Neural cell (in vitro differentiated cells): ENCODE data around the gene CLHC1. TPM values are rescaled to one million over a fixed set of nuclear protein-coding genes. Genes with fewer than 3 reads are reported as not detected.

Experiments used
- H2AFZ ChIP-seq: fragments of 200-600, 300-800 bp; sonication (generic), shearing (Covaris generic); 2 replicates; pipeline ENCODE4 v1.6.0; 2014; ENCODE audit warnings: low read depth, mild to moderate bottlenecking, antibody characterized with exemption, low read length, moderate library complexity
- H3F3A ChIP-seq: fragments of 200-600 bp; shearing (Covaris generic); 2 replicates; pipeline ENCODE4 v1.6.1; 2016; ENCODE audit warnings: mild to moderate bottlenecking, moderate library complexity, mixed read lengths, antibody characterized with exemption, low read length; ENCODE audit not compliant: insufficient read depth, poor library complexity, severe bottlenecking
- H3K27ac ChIP-seq: fragments of 200-600, 300-800 bp; sonication (generic), shearing (Covaris generic); 2 replicates; pipeline ENCODE4 v1.5.1; 2014; ENCODE audit warnings: mild to moderate bottlenecking, low read length, moderate library complexity
- H3K27me3 ChIP-seq: fragments of 300-800, 200-600 bp; sonication (generic), shearing (Covaris generic); 2 replicates; pipeline ENCODE4 v1.6.0; 2014; ENCODE audit warnings: mild to moderate bottlenecking, low read depth, low read length, moderate library complexity; ENCODE audit not compliant: insufficient read depth
- H3K36me3 ChIP-seq: fragments of 300-800, 200-600 bp; sonication (generic), shearing (Covaris generic); 2 replicates; pipeline ENCODE4 v1.5.1; 2014; ENCODE audit warnings: mild to moderate bottlenecking, antibody characterized with exemption, low read length, moderate library complexity; ENCODE audit not compliant: insufficient read depth
- H3K4me2 ChIP-seq: fragments of 300-800, 200-600 bp; sonication (generic), shearing (Covaris generic); 2 replicates; pipeline ENCODE4 v1.6.0; 2014; ENCODE audit warnings: mild to moderate bottlenecking, low read length
- H3K4me3 ChIP-seq: fragments of 300-800, 200-600 bp; sonication (generic), shearing (Covaris generic); 2 replicates; pipeline ENCODE4 v1.5.1; 2014; ENCODE audit warnings: mild to moderate bottlenecking, low read length, moderate library complexity
- H3K79me2 ChIP-seq: fragments of 200-600 bp; shearing (Covaris generic); replicated peaks from 2 replicates; pipeline ENCODE4 v1.6.0; 2014; ENCODE audit warnings: mild to moderate bottlenecking, low read length, moderate library complexity; ENCODE audit not compliant: insufficient read depth
- H3K9ac ChIP-seq: fragments of 300-800, 200-600 bp; sonication (generic), shearing (Covaris generic); 2 replicates; pipeline ENCODE4 v1.6.1; 2016; ENCODE audit warnings: mild to moderate bottlenecking, low read length, mixed read lengths
- H3K9me2 ChIP-seq: fragments of 200-600 bp; shearing (Covaris generic); 2 replicates; pipeline ENCODE4 v1.6.1; 2016; ENCODE audit warnings: mild to moderate bottlenecking, low read length, mixed read lengths; ENCODE audit not compliant: insufficient read depth
- H3K9me3 ChIP-seq: fragments of 200-600, 300-800 bp; sonication (generic), shearing (Covaris generic); 2 replicates; pipeline ENCODE4 v1.6.1; 2016; ENCODE audit warnings: mild to moderate bottlenecking, mixed run types, low read length, moderate library complexity, mixed read lengths
- H4K20me1 ChIP-seq: fragments of 200-600 bp; shearing (Covaris generic); 2 replicates; pipeline ENCODE4 v1.6.1; 2016; ENCODE audit warnings: mild to moderate bottlenecking, mixed run types; ENCODE audit not compliant: insufficient read depth
- EP300 ChIP-seq: fragments of 450-650 bp; conservative IDR thresholded peaks from 2 replicates; pipeline ENCODE4 v1.6.1; 2014; ENCODE audit warnings: antibody characterized with exemption, mild to moderate bottlenecking, moderate library complexity; ENCODE audit not compliant: poor library complexity, severe bottlenecking
- EZH2 ChIP-seq: fragments of 200-600, 300-800 bp; shearing (Covaris generic), sonication (generic); IDR thresholded peaks from 2 replicates; pipeline ENCODE4 v1.6.1; 2014; ENCODE audit warnings: antibody characterized with exemption, low read length, borderline replicate concordance, mild to moderate bottlenecking; ENCODE audit not compliant: insufficient read depth, poor library complexity, severe bottlenecking
- MXI1 ChIP-seq: fragments of 450-650 bp; conservative IDR thresholded peaks from 2 replicates; pipeline ENCODE4 v1.6.1; 2014; ENCODE audit warnings: antibody characterized with exemption, mild to moderate bottlenecking; ENCODE audit not compliant: poor library complexity, severe bottlenecking
- POLR2AphosphoS5 ChIP-seq: IDR thresholded peaks from 2 replicates; pipeline ENCODE4 v1.6.1; 2012
- RAD21 ChIP-seq: fragments of 450-650 bp; conservative IDR thresholded peaks from 2 replicates; pipeline ENCODE4 v1.6.1; 2014; ENCODE audit warnings: antibody characterized with exemption, mild to moderate bottlenecking, moderate library complexity
- SMC3 ChIP-seq: fragments of 450-650 bp; conservative IDR thresholded peaks from 2 replicates; pipeline ENCODE4 v1.6.1; 2014; ENCODE audit warnings: antibody characterized with exemption, mild to moderate bottlenecking, moderate library complexity; ENCODE audit not compliant: poor library complexity
- TAF1 ChIP-seq: IDR thresholded peaks from 2 replicates; pipeline ENCODE4 v1.6.1; 2012; ENCODE audit warnings: low read depth
- polyA plus RNA-seq: library from polyadenylated mRNA; depleted of rRNA; stranded (reverse); fragments of >200 nt; gene quantifications from 2 replicates; pipeline ENCODE4 v1.2.3, GENCODE V29; 2014
- TF ChIP-seq, protein P1 (sequence below): fragments of 450-650 bp; IDR thresholded peaks from 2 replicates; pipeline ENCODE4 v1.5.1; 2014; ENCODE audit warnings: antibody characterized with exemption, mild to moderate bottlenecking, moderate library complexity; ENCODE audit not compliant: poor library complexity, severe bottlenecking
- TF ChIP-seq, protein P2 (sequence below): IDR thresholded peaks from 2 replicates; pipeline ENCODE4 v1.6.1; 2012; ENCODE audit warnings: borderline replicate concordance

CLHC1 gene
- polyA plus RNA-seq, 1 donor from 2014 or later: 43.6 TPM

- Histone ChIP-seq H3K4me3 (no peak overlapping the region), H3K79me2 (peaks cover 6% of the 10 kb centered on the region), H3K9ac (no peak overlapping the region), H3K27me3 (no peaks in the 10 kb centered on the region), H2AFZ (no peak overlapping the region), H4K20me1 (no peaks in the 10 kb centered on the region), H3K9me2 (no peaks in the 10 kb centered on the region), H3K36me3 (no peaks in the 10 kb centered on the region), H3K4me2 (no peak overlapping the region), H3F3A (no peaks in the 10 kb centered on the region), H3K9me3 (no peaks in the 10 kb centered on the region), H3K27ac (no peak overlapping the region)
- TF ChIP-seq TAF1 (no peak), EZH2 (no peak), SMC3 (no peak), EP300 (no peak)
- TF ChIP-seq, protein P1, sequence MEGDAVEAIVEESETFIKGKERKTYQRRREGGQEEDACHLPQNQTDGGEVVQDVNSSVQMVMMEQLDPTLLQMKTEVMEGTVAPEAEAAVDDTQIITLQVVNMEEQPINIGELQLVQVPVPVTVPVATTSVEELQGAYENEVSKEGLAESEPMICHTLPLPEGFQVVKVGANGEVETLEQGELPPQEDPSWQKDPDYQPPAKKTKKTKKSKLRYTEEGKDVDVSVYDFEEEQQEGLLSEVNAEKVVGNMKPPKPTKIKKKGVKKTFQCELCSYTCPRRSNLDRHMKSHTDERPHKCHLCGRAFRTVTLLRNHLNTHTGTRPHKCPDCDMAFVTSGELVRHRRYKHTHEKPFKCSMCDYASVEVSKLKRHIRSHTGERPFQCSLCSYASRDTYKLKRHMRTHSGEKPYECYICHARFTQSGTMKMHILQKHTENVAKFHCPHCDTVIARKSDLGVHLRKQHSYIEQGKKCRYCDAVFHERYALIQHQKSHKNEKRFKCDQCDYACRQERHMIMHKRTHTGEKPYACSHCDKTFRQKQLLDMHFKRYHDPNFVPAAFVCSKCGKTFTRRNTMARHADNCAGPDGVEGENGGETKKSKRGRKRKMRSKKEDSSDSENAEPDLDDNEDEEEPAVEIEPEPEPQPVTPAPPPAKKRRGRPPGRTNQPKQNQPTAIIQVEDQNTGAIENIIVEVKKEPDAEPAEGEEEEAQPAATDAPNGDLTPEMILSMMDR: no peak
Measured at GRCh38 chr2:55223958-55224760, 7.9 kb downstream of the CLHC1 start.

DNA sequence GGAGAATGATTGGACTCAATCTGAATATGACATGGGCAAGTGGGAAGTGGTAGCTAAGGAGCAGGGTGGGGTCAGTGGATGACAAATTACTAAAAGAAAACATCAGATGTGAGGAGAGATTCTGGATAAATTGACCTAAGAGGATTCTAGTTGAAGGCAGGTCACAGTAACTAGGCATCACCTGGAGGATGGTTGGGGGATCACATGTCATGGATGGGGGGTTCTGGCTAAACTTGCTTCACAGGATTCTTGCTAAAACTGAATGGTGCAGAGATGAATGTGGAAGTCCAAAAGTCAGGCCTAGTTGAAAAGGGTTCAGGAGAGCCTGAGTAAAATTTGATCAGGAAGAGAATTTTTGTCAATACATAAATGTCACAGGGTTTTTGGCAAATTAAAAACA lies 18.3 kb downstream of the CLHC1 start:
- TF ChIP-seq POLR2AphosphoS5: no peak
- no peak for TF ChIP-seq MXI1
- TF ChIP-seq, protein P2, sequence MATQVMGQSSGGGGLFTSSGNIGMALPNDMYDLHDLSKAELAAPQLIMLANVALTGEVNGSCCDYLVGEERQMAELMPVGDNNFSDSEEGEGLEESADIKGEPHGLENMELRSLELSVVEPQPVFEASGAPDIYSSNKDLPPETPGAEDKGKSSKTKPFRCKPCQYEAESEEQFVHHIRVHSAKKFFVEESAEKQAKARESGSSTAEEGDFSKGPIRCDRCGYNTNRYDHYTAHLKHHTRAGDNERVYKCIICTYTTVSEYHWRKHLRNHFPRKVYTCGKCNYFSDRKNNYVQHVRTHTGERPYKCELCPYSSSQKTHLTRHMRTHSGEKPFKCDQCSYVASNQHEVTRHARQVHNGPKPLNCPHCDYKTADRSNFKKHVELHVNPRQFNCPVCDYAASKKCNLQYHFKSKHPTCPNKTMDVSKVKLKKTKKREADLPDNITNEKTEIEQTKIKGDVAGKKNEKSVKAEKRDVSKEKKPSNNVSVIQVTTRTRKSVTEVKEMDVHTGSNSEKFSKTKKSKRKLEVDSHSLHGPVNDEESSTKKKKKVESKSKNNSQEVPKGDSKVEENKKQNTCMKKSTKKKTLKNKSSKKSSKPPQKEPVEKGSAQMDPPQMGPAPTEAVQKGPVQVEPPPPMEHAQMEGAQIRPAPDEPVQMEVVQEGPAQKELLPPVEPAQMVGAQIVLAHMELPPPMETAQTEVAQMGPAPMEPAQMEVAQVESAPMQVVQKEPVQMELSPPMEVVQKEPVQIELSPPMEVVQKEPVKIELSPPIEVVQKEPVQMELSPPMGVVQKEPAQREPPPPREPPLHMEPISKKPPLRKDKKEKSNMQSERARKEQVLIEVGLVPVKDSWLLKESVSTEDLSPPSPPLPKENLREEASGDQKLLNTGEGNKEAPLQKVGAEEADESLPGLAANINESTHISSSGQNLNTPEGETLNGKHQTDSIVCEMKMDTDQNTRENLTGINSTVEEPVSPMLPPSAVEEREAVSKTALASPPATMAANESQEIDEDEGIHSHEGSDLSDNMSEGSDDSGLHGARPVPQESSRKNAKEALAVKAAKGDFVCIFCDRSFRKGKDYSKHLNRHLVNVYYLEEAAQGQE: no peak
- TF ChIP-seq RAD21: no peak
- no peaks in the 10 kb centered on the region for H3F3A ChIP-seq

More for the DNA sequence above, 18.3 kb downstream of the CLHC1 start:
- Histone ChIP-seq H3K9ac (no peak overlapping the region), H3K4me3 (no peak overlapping the region), H3K9me2 (no peaks in the 10 kb centered on the region), H2AFZ (no peak overlapping the region), H4K20me1 (no peaks in the 10 kb centered on the region), H3K9me3 (no peaks in the 10 kb centered on the region), H3K79me2 (no peaks in the 10 kb centered on the region), H3K27ac (no peak overlapping the region), H3K4me2 (no peak overlapping the region), H3K36me3 (no peaks in the 10 kb centered on the region), H3K27me3 (no peaks in the 10 kb centered on the region)
